ENCODE results near the gene ELMO1. TPM values are rescaled to one million over a fixed set of nuclear protein-coding genes. Genes with fewer than 3 reads are reported as not detected.

Gene ELMO1
- total and polyA plus RNA-seq, 8 donors, result 18.2 to 55.3 (median 45.6) TPM

- Histone ChIP-seq H3K9me3 (peaks cover 3 to 50% of the 10 kb centered on the region in 2 donors), H3K4me3 (no peak overlapping the region), H3K36me3 (peaks cover 0 to 5% of the 10 kb centered on the region in 2 donors), H3K27me3 (no peaks in the 10 kb centered on the region), H3K27ac (no peak overlapping the region), H3K4me1 (peaks cover 0 to 9% of the 10 kb centered on the region in 2 donors)
- intact Hi-C loops (cut with DNase I), result no loop called here
- DNase-seq (no peak), ATAC-seq (no peak)
- TF ChIP-seq CTCF (IDR thresholded peaks at IDR 0.05), result no peak
Measured at GRCh38 chr7:36942541-36942940, 506.1 kb downstream of the ELMO1 start.

GRCh38 chr7:36942025-36942424 is 506.6 kb downstream of the ELMO1 start:
- TF ChIP-seq CTCF (IDR thresholded peaks at IDR 0.05), result no peak
- DNase-seq (no peak), ATAC-seq (no peak)
- intact Hi-C loops (cut with DNase I), result no loop called here
- H3K4me1 ChIP-seq, result peaks cover 0 to 9% of the 10 kb centered on the region in 2 donors
- H3K27me3 ChIP-seq, result no peaks in the 10 kb centered on the region
- H3K27ac ChIP-seq, result no peak overlapping the region
- H3K4me3 ChIP-seq, result no peak overlapping the region
- peaks cover 3 to 55% of the 10 kb centered on the region in 2 donors for H3K9me3 ChIP-seq
- H3K36me3 ChIP-seq, result peaks cover 0 to 5% of the 10 kb centered on the region in 2 donors

- intact Hi-C loops (cut with DNase I), result no loop called here
- ATAC-seq, result no peak
- TF ChIP-seq CTCF (IDR thresholded peaks at IDR 0.05), result no peak
Measured at GRCh38 chr7:36941359-36941758, 507.3 kb downstream of the ELMO1 start.

GRCh38 chr7:36939816-36940215 is 508.8 kb downstream of the ELMO1 start:
- H3K4me3 ChIP-seq, result no peak overlapping the region
- peaks cover 0 to 9% of the 10 kb centered on the region in 2 donors for H3K4me1 ChIP-seq
- ATAC-seq (no peak), DNase-seq (no peak)
- no peak for TF ChIP-seq CTCF (IDR thresholded peaks at IDR 0.05)
- intact Hi-C loops (cut with DNase I), result no loop called here
- H3K9me3 ChIP-seq, result peaks cover 3 to 73% of the 10 kb centered on the region in 2 donors
- H3K27me3 ChIP-seq, result no peaks in the 10 kb centered on the region
- peaks cover 0 to 10% of the 10 kb centered on the region in 2 donors for H3K36me3 ChIP-seq
- no peak overlapping the region for H3K27ac ChIP-seq

More at GRCh38 chr7:36941359-36941758, 507.3 kb downstream of the ELMO1 start:
- peaks cover 0 to 9% of the 10 kb centered on the region in 2 donors for H3K36me3 ChIP-seq
- no peak overlapping the region for H3K4me3 ChIP-seq
- no peaks in the 10 kb centered on the region for H3K27me3 ChIP-seq
- H3K27ac ChIP-seq, result no peak overlapping the region
- peaks cover 3 to 62% of the 10 kb centered on the region in 2 donors for H3K9me3 ChIP-seq
- no peak for DNase-seq
- H3K4me1 ChIP-seq, result peaks cover 0 to 9% of the 10 kb centered on the region in 2 donors

DNA sequence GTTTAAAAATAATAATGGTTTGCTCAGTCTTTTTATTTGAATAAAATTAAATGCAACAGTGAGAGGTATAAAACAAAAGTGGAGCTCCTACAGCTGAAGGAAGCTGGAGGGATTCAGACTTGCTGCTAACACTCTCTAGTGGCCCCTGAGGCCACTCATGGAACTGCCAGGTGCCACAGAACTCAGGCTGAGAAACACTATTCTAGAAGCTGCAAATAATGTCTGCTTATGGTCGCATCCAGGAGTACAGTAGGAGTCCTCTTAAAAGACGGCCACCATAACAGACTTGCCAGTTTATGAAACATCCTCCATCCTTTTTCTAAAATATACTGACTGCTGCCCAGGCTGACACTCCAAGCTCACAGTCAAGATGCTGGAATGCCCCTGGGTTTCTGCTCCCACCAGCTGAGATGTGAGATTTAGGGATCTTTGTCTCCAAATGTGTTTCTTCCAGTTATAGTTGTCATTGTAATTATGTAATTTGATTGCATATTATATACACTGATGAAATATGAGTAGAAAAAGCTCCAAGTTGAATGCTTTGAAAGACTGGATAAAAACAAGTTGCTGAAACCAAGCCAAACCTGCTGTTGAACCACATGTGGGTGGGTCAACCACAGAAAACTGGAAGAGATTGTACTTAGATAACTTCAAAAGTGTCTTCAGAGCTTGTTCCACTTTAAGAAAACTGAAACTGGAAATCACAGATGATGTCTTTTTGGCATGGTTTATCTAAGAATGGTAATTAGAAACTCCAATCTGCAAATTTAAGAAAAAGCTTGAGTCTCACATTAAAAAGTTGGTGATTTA is 510.7 kb downstream of the ELMO1 start:
- Histone ChIP-seq H3K4me1 (no peaks in the 10 kb centered on the region), H3K27ac (no peak overlapping the region), H3K36me3 (peaks cover 0 to 10% of the 10 kb centered on the region in 2 donors), H3K4me3 (no peak overlapping the region), H3K27me3 (no peaks in the 10 kb centered on the region), H3K9me3 (peaks cover 3 to 73% of the 10 kb centered on the region in 2 donors)
- intact Hi-C loops (cut with DNase I), result no loop called here
- no peak for DNase-seq
- no peak for ATAC-seq
- TF ChIP-seq CTCF (IDR thresholded peaks at IDR 0.05), result no peak

All from left lung (tissue), 10 donors.